Measurements from ENCODE around the gene SP110.

Gene SP110

DNA sequence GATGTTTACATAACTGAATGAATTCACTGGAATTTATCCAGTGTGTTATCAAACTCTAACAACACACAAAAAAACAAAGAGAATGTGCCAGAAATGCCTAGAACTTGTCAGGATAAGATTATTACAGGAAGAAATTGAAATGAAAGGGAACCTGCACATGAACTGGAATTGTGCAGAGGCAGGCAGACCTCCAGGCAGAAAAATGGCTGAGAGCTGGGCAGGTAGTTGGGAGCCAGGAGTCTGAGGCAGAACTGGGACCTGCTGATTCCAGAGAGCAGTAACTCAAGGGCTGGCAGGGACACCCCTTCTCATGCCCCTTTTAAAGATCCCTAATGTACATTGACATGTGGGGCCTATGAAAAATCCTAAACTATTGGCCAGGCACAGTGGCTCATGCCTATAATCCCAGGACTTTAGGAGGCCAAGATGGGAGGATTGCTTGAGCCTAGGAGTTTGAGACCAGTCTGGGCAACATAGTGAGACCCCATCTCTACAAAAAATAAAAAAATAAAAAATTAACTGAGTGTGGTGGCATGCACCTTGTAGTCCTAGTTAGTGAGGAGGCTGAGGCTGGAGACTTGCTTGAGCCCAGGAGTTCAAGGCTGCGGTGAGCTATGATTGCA lies 674 bp upstream of the SP110 start:
- CTCF ChIA-PET, result no interaction called here
- POLR2A ChIA-PET, result no interaction called here
- Histone ChIP-seq H3K4me1 (ENCODE audit: control insufficient read depth, insufficient read depth, low read length) (no peaks in the 10 kb centered on the region), H3K4me3 (ENCODE audit: low read depth, low read length) (peak overlapping the region; percentile 50), H3K36me3 (ENCODE audit: control insufficient read depth in 2 of 2, insufficient read depth in 1 of 2, low read length in 2 of 2) (peaks cover 0 to 13% of the 10 kb centered on the region in 2 experiments; a peak in 1 of 3 replicates), H3K27ac (ENCODE audit: extremely low read depth, low read depth, low read length) (peak overlapping the region; percentile 26; the same call in 1 of the 2 replicates), H3K9me3 (ENCODE audit: control insufficient read depth, insufficient read depth, low read depth, low read length) (no peaks in the 10 kb centered on the region)
- TF ChIP-seq SCRT2 (tag by site-specific recombination; IDR thresholded peaks at IDR 0.05), result no peak
- 0 out of 2 replicates have a peak, but pooled peaks have one; percentile 38 for TF ChIP-seq ZNF121 (tag by site-specific recombination; IDR thresholded peaks at IDR 0.05)
- TF ChIP-seq, protein P1, sequence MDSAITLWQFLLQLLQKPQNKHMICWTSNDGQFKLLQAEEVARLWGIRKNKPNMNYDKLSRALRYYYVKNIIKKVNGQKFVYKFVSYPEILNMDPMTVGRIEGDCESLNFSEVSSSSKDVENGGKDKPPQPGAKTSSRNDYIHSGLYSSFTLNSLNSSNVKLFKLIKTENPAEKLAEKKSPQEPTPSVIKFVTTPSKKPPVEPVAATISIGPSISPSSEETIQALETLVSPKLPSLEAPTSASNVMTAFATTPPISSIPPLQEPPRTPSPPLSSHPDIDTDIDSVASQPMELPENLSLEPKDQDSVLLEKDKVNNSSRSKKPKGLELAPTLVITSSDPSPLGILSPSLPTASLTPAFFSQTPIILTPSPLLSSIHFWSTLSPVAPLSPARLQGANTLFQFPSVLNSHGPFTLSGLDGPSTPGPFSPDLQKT (IDR thresholded peaks at IDR 0.05; ENCODE audit: borderline replicate concordance, low read depth, low read length), result no peak
- no peak for TF ChIP-seq ZNF830 (tag by site-specific recombination; IDR thresholded peaks at IDR 0.05; ENCODE audit: low read depth)
- peak; percentile 0; the same call in 1 of the 2 replicates for TF ChIP-seq SP3 (tag by site-specific recombination; IDR thresholded peaks at IDR 0.05)
- TF ChIP-seq ZSCAN30 (tag by site-specific recombination; IDR thresholded peaks at IDR 0.05), result no peak
- no peak for TF ChIP-seq ZNF292 (tag by site-specific recombination; IDR thresholded peaks at IDR 0.05; ENCODE audit: borderline replicate concordance, low read depth)
- TF ChIP-seq ZNF335 (tag by site-specific recombination; conservative IDR thresholded peaks at IDR 0.05), result peak; percentile 78
- no peak for TF ChIP-seq ZNF670 (tag by site-specific recombination; IDR thresholded peaks at IDR 0.05; ENCODE audit: low read depth)
- TF ChIP-seq ZNF624 (tag by site-specific recombination; IDR thresholded peaks at IDR 0.05), result no peak

DNA sequence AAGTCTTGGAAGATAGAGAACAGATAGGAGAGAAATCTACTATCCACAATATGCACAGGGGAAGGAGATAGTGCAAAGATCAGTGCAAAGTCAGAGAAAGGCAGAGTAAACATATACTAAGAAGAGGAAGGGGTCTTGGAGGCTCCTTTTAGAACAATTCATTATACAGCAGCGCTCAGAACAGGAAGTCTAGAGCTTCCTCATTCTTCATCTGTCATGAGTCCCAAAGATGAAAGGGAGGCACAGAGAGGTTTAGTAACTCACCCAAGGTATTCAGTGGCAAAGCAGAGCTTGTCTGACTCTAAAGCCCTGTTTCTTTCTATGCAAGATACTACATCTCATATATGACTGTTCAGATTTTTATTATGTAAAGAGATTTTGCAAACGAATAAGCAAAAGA lies 1.4 kb downstream of the SP110 start:
- POLR2A ChIA-PET, result no interaction called here
- Histone ChIP-seq H3K4me3 (ENCODE audit: low read depth, low read length) (no peak overlapping the region), H3K27ac (ENCODE audit: extremely low read depth, low read depth, low read length) (no peak overlapping the region), H3K4me1 (ENCODE audit: control insufficient read depth, insufficient read depth, low read length) (no peaks in the 10 kb centered on the region), H3K36me3 (ENCODE audit: control insufficient read depth in 2 of 2, insufficient read depth in 1 of 2, low read length in 2 of 2) (peaks cover 0 to 29% of the 10 kb centered on the region in 2 experiments; a peak in 1 of 3 replicates), H3K9me3 (ENCODE audit: control insufficient read depth, insufficient read depth, low read depth, low read length) (no peaks in the 10 kb centered on the region)
- CTCF ChIA-PET, result interaction anchor here (0.7 kb wide), 1 partner anchor 66 kb away, joined by 3 read pairs; no protein-coding TSS in a partner anchor
- TF ChIP-seq ZNF37A (tag by site-specific recombination; IDR thresholded peaks at IDR 0.05) (no peak), KLF16 (tag by site-specific recombination; IDR thresholded peaks at IDR 0.05) (no peak), HOXD13 (CRISPR knock-in tag; IDR thresholded peaks at IDR 0.05; ENCODE audit: borderline replicate concordance) (no peak), ZNF555 (tag by site-specific recombination; conservative IDR thresholded peaks at IDR 0.05) (no peak), SP2 (tag by site-specific recombination; IDR thresholded peaks at IDR 0.05) (no peak), ZSCAN30 (tag by site-specific recombination; IDR thresholded peaks at IDR 0.05) (no peak), ZNF768 (tag by site-specific recombination; IDR thresholded peaks at IDR 0.05) (no peak), ZIC2 (tag by site-specific recombination; IDR thresholded peaks at IDR 0.05) (no peak), ZNF76 (tag by site-specific recombination; IDR thresholded peaks at IDR 0.05; ENCODE audit: borderline replicate concordance, low read depth) (no peak), GLI2 (tag by site-specific recombination; IDR thresholded peaks at IDR 0.05; ENCODE audit: borderline replicate concordance, low read depth) (no peak), KLF10 (tag by site-specific recombination; IDR thresholded peaks at IDR 0.05) (no peak), ZNF610 (tag by site-specific recombination; IDR thresholded peaks at IDR 0.05; ENCODE audit: borderline replicate concordance) (no peak)
- TF ChIP-seq, protein P2, sequence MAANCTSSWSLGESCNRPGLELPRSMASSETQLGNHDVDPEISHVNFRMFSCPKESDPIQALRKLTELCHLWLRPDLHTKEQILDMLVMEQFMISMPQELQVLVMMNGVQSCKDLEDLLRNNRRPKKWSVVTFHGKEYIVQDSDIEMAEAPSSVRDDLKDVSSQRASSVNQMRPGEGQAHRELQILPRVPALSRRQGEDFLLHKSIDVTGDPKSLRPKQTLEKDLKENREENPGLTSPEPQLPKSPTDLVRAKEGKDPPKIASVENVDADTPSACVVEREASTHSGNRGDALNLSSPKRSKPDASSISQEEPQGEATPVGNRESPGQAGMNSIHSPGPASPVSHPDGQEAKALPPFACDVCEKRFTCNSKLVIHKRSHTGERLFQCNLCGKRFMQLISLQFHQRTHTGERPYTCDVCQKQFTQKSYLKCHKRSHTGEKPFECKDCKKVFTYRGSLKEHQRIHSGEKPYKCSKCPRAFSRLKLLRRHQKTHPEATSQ (tag by site-specific recombination; IDR thresholded peaks at IDR 0.05), result no peak
- TF ChIP-seq, protein P3, sequence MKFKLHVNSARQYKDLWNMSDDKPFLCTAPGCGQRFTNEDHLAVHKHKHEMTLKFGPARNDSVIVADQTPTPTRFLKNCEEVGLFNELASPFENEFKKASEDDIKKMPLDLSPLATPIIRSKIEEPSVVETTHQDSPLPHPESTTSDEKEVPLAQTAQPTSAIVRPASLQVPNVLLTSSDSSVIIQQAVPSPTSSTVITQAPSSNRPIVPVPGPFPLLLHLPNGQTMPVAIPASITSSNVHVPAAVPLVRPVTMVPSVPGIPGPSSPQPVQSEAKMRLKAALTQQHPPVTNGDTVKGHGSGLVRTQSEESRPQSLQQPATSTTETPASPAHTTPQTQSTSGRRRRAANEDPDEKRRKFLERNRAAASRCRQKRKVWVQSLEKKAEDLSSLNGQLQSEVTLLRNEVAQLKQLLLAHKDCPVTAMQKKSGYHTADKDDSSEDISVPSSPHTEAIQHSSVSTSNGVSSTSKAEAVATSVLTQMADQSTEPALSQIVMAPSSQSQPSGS (tag by site-specific recombination; IDR thresholded peaks at IDR 0.05; ENCODE audit: low read depth), result no peak

Data from HEK293 (cell line).